Neuronal stem cell (in vitro differentiated cells): ENCODE data around the gene SGSH.
A peak's percentile ranks its signal among the peaks of the same experiment; 100 is the strongest.

Experiments used
- DNase-seq: peaks from one replicate; pipeline ENCODE4 v3.0.0-alpha.2; 2013; ENCODE audit warnings: low spot score
- H2AFZ ChIP-seq: one replicate; pipeline ENCODE4 v1.6.1; 2013; ENCODE audit warnings: mild to moderate bottlenecking, low read length, inconsistent platforms
- H2AK5ac ChIP-seq: 2 replicates; pipeline ENCODE4 v1.6.1; 2013; ENCODE audit warnings: low read depth, mild to moderate bottlenecking, inconsistent platforms, low read length, moderate library complexity, mixed read lengths
- H2BK120ac ChIP-seq: 2 replicates; pipeline ENCODE4 v1.6.1; 2013; ENCODE audit warnings: low read depth, mild to moderate bottlenecking, inconsistent platforms, low read length, moderate library complexity, mixed read lengths
- H2BK12ac ChIP-seq: one replicate; pipeline ENCODE4 v1.6.1; 2013; ENCODE audit warnings: low read length, inconsistent platforms
- H2BK15ac ChIP-seq: 2 replicates; pipeline ENCODE4 v1.6.1; 2013; ENCODE audit warnings: mild to moderate bottlenecking, low read length, inconsistent platforms, mixed read lengths
- H2BK5ac ChIP-seq: one replicate; pipeline ENCODE4 v1.6.1; 2013; ENCODE audit warnings: inconsistent platforms, mild to moderate bottlenecking, low read length, moderate library complexity
- H3K14ac ChIP-seq: one replicate; pipeline ENCODE4 v1.6.1; 2013; ENCODE audit warnings: low read length, inconsistent platforms
- H3K18ac ChIP-seq: 2 replicates; pipeline ENCODE4 v1.6.1; 2013; ENCODE audit warnings: low read length, inconsistent platforms
- H3K23ac ChIP-seq: 2 replicates; pipeline ENCODE4 v1.6.1; 2013; ENCODE audit warnings: low read depth, mild to moderate bottlenecking, mixed read lengths, low read length, inconsistent platforms; ENCODE audit not compliant: poor library complexity
- H3K27ac ChIP-seq: replicated peaks from 3 replicates; pipeline ENCODE4 v1.5.1; 2013; ENCODE audit warnings: low read length, inconsistent platforms
- H3K27me3 ChIP-seq, 3 experiments: 2 replicates each; pipeline ENCODE4 v1.6.1; 2013; ENCODE audit warnings: low read length in 3 of 3, mild to moderate bottlenecking in 2 of 3, inconsistent platforms in 1 of 3, low read depth in 1 of 3, mixed read lengths in 1 of 3, moderate library complexity in 1 of 3; ENCODE audit not compliant: control insufficient read depth in 3 of 3, insufficient read depth in 3 of 3
- H3K36me3 ChIP-seq, 2 donors: replicated peaks in 1 of 2; 2 replicates each; pipeline ENCODE4 v1.6.1; 2013; ENCODE audit warnings: low read length in 2 of 2; ENCODE audit not compliant: control insufficient read depth in 2 of 2, insufficient read depth in 2 of 2
- H3K4ac ChIP-seq: 2 replicates; pipeline ENCODE4 v1.6.1; 2013; ENCODE audit warnings: inconsistent platforms, mild to moderate bottlenecking, low read length, moderate library complexity
- H3K4me1 ChIP-seq, 2 donors: 1 replicate in 1 of 2; 2 replicates in 1 of 2; pipeline ENCODE4 v1.6.1; 2013; ENCODE audit warnings: low read length in 2 of 2, low read depth in 1 of 2; ENCODE audit not compliant: control insufficient read depth in 2 of 2, insufficient read depth in 1 of 2
- H3K4me2 ChIP-seq: one replicate; pipeline ENCODE4 v1.6.1; 2013; ENCODE audit warnings: mild to moderate bottlenecking, low read length, inconsistent platforms; ENCODE audit not compliant: insufficient read depth, poor library complexity, severe bottlenecking
- H3K4me3 ChIP-seq, 2 donors: 2 replicates each; pipeline ENCODE4 v1.5.1; 2013; ENCODE audit warnings: low read length in 2 of 2, mild to moderate bottlenecking in 2 of 2, inconsistent platforms in 1 of 2, moderate library complexity in 1 of 2
- H3K79me1 ChIP-seq: one replicate; pipeline ENCODE4 v1.6.1; 2013; ENCODE audit warnings: low read depth, mild to moderate bottlenecking, inconsistent platforms, low read length, moderate library complexity
- H3K9ac ChIP-seq: one replicate; pipeline ENCODE4 v1.6.1; 2013; ENCODE audit warnings: mild to moderate bottlenecking, low read depth, low read length, inconsistent platforms; ENCODE audit not compliant: poor library complexity
- H3K9me3 ChIP-seq, 2 donors: replicated peaks in 1 of 2; 2 replicates each; pipeline versions ENCODE3 to v1.6.1; 2013; ENCODE audit warnings: low read length in 2 of 2, mild to moderate bottlenecking in 2 of 2, inconsistent platforms in 1 of 2, low read depth in 1 of 2, mixed read lengths in 1 of 2, moderate library complexity in 1 of 2; ENCODE audit not compliant: control insufficient read depth in 2 of 2, insufficient read depth in 1 of 2
- H4K8ac ChIP-seq: one replicate; pipeline ENCODE4 v1.6.1; 2013; ENCODE audit warnings: low read depth, mild to moderate bottlenecking, inconsistent platforms, low read length, moderate library complexity
- H4K91ac ChIP-seq: one replicate; pipeline ENCODE4 v1.6.1; 2013; ENCODE audit warnings: low read length, low read depth, mild to moderate bottlenecking, inconsistent platforms; ENCODE audit not compliant: poor library complexity
- WGBS, 2 donors: extraction: QIAGEN DNeasy Blood & Tissue Kit; methylation state at CpG; one replicate each; pipeline ENCODE4 v1.1.7; 2013; ENCODE audit warnings: missing lambda C conversion rate in 2 of 2, mixed read lengths in 1 of 2; ENCODE audit not compliant: insufficient read length in 2 of 2, insufficient replicate concordance in 1 of 2; ENCODE audit errors: extremely low coverage in 2 of 2; 5-methylcytosine and 5-hydroxymethylcytosine counted together

The SGSH gene

DNA sequence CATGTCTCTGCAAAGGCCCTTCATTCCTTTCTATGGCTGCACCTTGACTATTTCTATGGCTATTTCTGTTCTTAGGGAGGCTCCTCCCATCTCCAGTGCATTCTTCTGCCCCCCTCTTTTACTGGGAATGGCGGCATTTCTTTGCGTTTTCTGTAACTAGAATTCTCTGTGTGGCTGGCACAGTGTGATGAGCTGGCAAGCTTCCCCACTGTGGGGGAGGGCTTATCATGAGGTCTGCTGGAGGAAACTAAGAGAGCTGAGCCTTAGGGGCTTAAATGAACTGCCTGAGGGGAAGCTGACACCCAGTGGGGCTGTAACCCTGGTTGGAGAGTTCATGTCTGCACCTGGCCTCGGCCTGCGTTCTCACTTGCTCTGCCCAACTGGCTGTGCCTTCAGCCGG, 51.8 kb downstream of the SGSH start:
- no CpG with 5 or more reads among the region's 5 CpGs for WGBS, 2 donors
- H2AK5ac ChIP-seq: no peak overlapping the region

DNA sequence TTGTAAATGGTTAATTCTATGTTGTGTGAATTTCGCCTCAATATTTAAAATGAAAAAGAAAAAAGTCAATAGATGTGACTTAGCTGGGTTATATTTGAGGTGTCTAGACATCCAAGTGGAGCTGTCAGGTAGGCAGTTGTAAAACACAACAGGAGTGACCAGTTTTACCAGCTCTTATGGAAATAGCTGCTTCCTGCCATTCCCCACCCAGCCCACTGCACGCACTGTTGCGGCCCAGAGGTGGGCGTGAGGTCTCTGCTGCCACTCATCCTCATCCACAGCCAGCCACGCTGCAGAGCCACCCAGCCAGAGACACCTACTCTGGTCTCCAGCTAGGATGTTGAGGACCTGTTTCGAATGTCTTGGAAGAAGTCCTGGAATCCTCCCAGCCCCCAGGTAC, 53.7 kb downstream of the SGSH start:
- Histone ChIP-seq H3K9ac (no peak overlapping the region), H3K4ac (no peak overlapping the region), H4K91ac (no peak overlapping the region), H3K36me3 (no peaks in the 10 kb centered on the region), H3K4me2 (no peak overlapping the region), H2AFZ (no peak overlapping the region), H2AK5ac (no peak overlapping the region), H2BK120ac (no peak overlapping the region), H3K4me1 (peaks cover 4 to 5% of the 10 kb centered on the region in 2 donors), H4K8ac (no peak overlapping the region), H2BK12ac (peak overlapping the region; percentile 81), H3K79me1 (no peaks in the 10 kb centered on the region), H3K4me3 (no peak overlapping the region), H3K27ac (no peak overlapping the region), H2BK15ac (no peak overlapping the region), H3K23ac (no peak overlapping the region), H3K18ac (peak overlapping the region; percentile 17), H3K9me3 (no peaks in the 10 kb centered on the region), H3K14ac (no peak overlapping the region), H2BK5ac (no peak overlapping the region), H3K27me3 (no peaks in the 10 kb centered on the region)
- DNase-seq: no peak
- no CpG with 5 or more reads among the region's 6 CpGs for WGBS, 2 donors

More for the DNA sequence above, 51.8 kb downstream of the SGSH start:
- Histone ChIP-seq H3K79me1 (no peaks in the 10 kb centered on the region), H4K8ac (no peak overlapping the region), H3K4me1 (peaks cover 4 to 5% of the 10 kb centered on the region in 2 donors), H3K18ac (no peak overlapping the region), H3K9ac (no peak overlapping the region), H2BK12ac (no peak overlapping the region), H2BK5ac (no peak overlapping the region), H3K4me3 (no peak overlapping the region), H3K27ac (no peak overlapping the region), H3K14ac (no peak overlapping the region), H2BK120ac (no peak overlapping the region), H2BK15ac (no peak overlapping the region), H3K27me3 (peaks cover 0 to 8% (median 0%) of the 10 kb centered on the region in 3 experiments), H3K4me2 (no peak overlapping the region), H3K9me3 (no peaks in the 10 kb centered on the region), H3K36me3 (no peaks in the 10 kb centered on the region), H4K91ac (no peak overlapping the region), H3K4ac (no peak overlapping the region), H2AFZ (peak overlapping the region; percentile 76), H3K23ac (no peak overlapping the region)
- DNase-seq: no peak

DNA sequence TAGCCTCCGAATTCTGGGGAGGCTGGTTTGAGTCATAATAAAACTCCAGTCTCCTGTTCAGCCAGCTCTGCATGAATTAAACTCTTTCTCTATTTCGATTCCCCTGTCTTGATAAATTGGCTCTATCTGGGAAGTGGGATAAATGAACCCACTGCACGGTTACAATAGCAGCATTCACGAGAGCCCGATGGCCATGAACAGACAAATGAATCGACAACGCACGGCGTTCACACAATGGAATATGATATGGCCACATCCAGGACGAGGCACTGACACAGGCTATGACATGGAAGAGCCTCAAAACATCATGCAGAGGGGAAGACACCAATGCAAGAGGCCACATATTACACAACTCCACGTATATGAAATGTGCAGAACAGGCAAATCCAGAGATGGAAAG, 55.9 kb downstream of the SGSH start:
- WGBS, 2 donors: no CpG with 5 or more reads among the region's 11 CpGs
- Histone ChIP-seq H3K4me1 (peaks cover 6 to 14% of the 10 kb centered on the region in 2 donors), H2AFZ (no peak overlapping the region), H3K18ac (no peak overlapping the region), H4K8ac (no peak overlapping the region), H2BK5ac (no peak overlapping the region), H2BK12ac (no peak overlapping the region), H3K27me3 (peaks cover 0 to 3% (median 0%) of the 10 kb centered on the region in 3 experiments), H3K4me2 (no peak overlapping the region), H3K9me3 (peaks cover 0 to 2% of the 10 kb centered on the region in 2 donors), H3K4ac (no peak overlapping the region), H3K23ac (no peak overlapping the region), H3K79me1 (no peaks in the 10 kb centered on the region), H3K4me3 (no peak overlapping the region), H3K36me3 (no peaks in the 10 kb centered on the region), H2BK15ac (no peak overlapping the region), H2AK5ac (no peak overlapping the region), H4K91ac (no peak overlapping the region), H3K14ac (no peak overlapping the region), H2BK120ac (no peak overlapping the region), H3K27ac (no peak overlapping the region), H3K9ac (no peak overlapping the region)
- no peak for DNase-seq

DNA sequence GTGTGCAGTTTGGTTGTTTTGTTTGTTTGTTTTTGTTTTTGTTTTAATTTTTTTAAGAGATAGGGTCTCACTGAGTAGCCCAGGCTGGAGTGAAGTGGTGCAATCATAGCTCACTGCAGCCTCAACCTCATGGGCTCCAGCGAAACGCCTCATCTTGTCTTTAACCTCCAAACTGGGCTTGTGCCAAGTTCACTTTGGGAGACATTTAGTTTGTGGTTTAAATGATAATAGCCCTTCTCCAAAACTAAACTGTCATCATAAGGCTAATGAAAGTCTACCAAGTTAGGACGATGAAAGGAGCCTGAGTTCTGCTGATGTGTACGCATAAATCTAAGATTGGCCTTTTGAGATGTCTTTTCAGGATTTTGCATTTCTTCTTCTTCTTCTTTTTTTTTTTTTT, 56.8 kb downstream of the SGSH start:
- Histone ChIP-seq H2AFZ (no peak overlapping the region), H2AK5ac (no peak overlapping the region), H3K4me3 (no peak overlapping the region), H2BK12ac (no peak overlapping the region), H3K9ac (no peak overlapping the region), H3K4ac (no peak overlapping the region), H3K9me3 (peaks cover 0 to 2% of the 10 kb centered on the region in 2 donors), H3K4me1 (peaks cover 4 to 11% of the 10 kb centered on the region in 2 donors), H4K8ac (no peak overlapping the region), H3K18ac (no peak overlapping the region), H3K4me2 (no peak overlapping the region), H2BK15ac (no peak overlapping the region), H3K14ac (no peak overlapping the region), H3K27ac (no peak overlapping the region), H2BK5ac (no peak overlapping the region), H3K27me3 (peaks cover 0 to 3% (median 0%) of the 10 kb centered on the region in 3 experiments), H2BK120ac (no peak overlapping the region), H4K91ac (no peak overlapping the region), H3K23ac (no peak overlapping the region), H3K79me1 (no peaks in the 10 kb centered on the region), H3K36me3 (no peaks in the 10 kb centered on the region)
- no peak for DNase-seq
- WGBS, 2 donors: no CpG with 5 or more reads among the region's 4 CpGs
